AG04449 (cell line): ENCODE measurements around the gene GRXCR2.
"Not testable (repeated sequence)": the region's sequence is repeated elsewhere in the genome, so short reads cannot be mapped to it uniquely, and the experiment has no call there.

Experiments used
- CTCF ChIA-PET: fragments of 350-600 bp; formaldehyde crosslinking; extraction: SDS; loops from one replicate; lab custom pipeline; 2021; ENCODE audit warnings: antibody characterized with exemption; lab: Yijun Ruan, JAX
- POLR2A ChIA-PET: fragments of 400-600, 350-600 bp; formaldehyde crosslinking; extraction: SDS; loops from one replicate; lab custom pipeline; 2020; ENCODE audit warnings: antibody characterized with exemption, inconsistent platforms; lab: Yijun Ruan, JAX
- DNase-seq: peaks from one replicate; pipeline ENCODE4 v3.0.0-alpha.2; 2010; ENCODE audit warnings: low read depth, low spot score
- H3K4me3 ChIP-seq: 2 replicates; pipeline ENCODE4 v1.5.1; 2011; ENCODE audit warnings: low read depth, mild to moderate bottlenecking, control low read depth, low read length
- CTCF ChIP-seq: IDR thresholded peaks from one replicate; pipeline ENCODE4 v1.5.1; 2011; ENCODE audit warnings: mild to moderate bottlenecking, moderate library complexity, low read length, control low read depth, inconsistent platforms; ENCODE audit not compliant: insufficient read depth; ENCODE audit errors: missing control alignments

Gene GRXCR2

GRCh38 chr5:145872486-145872885 is 328 bp downstream of the GRXCR2 start:
- DNase-seq: no peak
- TF ChIP-seq CTCF: no peak
- ChIA-PET POLR2A (no interaction called here), CTCF (interaction anchor here (9.8 kb wide), 1 partner anchor 15 kb away, joined by 76 read pairs; no protein-coding TSS in a partner anchor)
- no peak overlapping the region for H3K4me3 ChIP-seq

- TF ChIP-seq CTCF: no peak
- POLR2A ChIA-PET: no interaction called here
- no peak overlapping the region for H3K4me3 ChIP-seq
- CTCF ChIA-PET: interaction anchor here (0.7 kb wide), 2 partner anchors 14 to 16 kb away, joined by 3 read pairs; no protein-coding TSS in a partner anchor
- DNase-seq: no peak
Observed at GRCh38 chr5:145869753-145870152, 3.1 kb downstream of the GRXCR2 start.

GRCh38 chr5:145867806-145868205 is 5.0 kb downstream of the GRXCR2 start:
- CTCF ChIA-PET: no interaction called here
- no peak overlapping the region for H3K4me3 ChIP-seq
- no peak for TF ChIP-seq CTCF
- POLR2A ChIA-PET: no interaction called here
- no peak for DNase-seq

- DNase-seq, H3K4me3 ChIP-seq, POLR2A ChIA-PET, CTCF ChIA-PET: not testable (repeated sequence)
Observed at GRCh38 chr5:145864432-145864831, 8.4 kb downstream of the GRXCR2 start.

GRCh38 chr5:145863003-145863402 is 9.8 kb downstream of the GRXCR2 start:
- CTCF ChIA-PET: interaction anchor here (1.5 kb wide), 1 partner anchor 25 kb away, joined by 10 read pairs; no protein-coding TSS in a partner anchor
- DNase-seq: no peak
- TF ChIP-seq CTCF: no peak
- POLR2A ChIA-PET: no interaction called here
- no peak overlapping the region for H3K4me3 ChIP-seq

- CTCF ChIA-PET: interaction anchor here (0.9 kb wide), 1 partner anchor 9 kb away, joined by 3 read pairs; no protein-coding TSS in a partner anchor
- no peak for DNase-seq
Observed at GRCh38 chr5:145859897-145860296, 12.9 kb downstream of the GRXCR2 start.

More at GRCh38 chr5:145859897-145860296, 12.9 kb downstream of the GRXCR2 start:
- POLR2A ChIA-PET: no interaction called here
- H3K4me3 ChIP-seq: no peak overlapping the region
- TF ChIP-seq CTCF: no peak
